ENCODE measurements around the gene INTS3. TPM values are rescaled to one million over a fixed set of nuclear protein-coding genes. Genes with fewer than 3 reads are reported as not detected.

Gene INTS3, protein sequence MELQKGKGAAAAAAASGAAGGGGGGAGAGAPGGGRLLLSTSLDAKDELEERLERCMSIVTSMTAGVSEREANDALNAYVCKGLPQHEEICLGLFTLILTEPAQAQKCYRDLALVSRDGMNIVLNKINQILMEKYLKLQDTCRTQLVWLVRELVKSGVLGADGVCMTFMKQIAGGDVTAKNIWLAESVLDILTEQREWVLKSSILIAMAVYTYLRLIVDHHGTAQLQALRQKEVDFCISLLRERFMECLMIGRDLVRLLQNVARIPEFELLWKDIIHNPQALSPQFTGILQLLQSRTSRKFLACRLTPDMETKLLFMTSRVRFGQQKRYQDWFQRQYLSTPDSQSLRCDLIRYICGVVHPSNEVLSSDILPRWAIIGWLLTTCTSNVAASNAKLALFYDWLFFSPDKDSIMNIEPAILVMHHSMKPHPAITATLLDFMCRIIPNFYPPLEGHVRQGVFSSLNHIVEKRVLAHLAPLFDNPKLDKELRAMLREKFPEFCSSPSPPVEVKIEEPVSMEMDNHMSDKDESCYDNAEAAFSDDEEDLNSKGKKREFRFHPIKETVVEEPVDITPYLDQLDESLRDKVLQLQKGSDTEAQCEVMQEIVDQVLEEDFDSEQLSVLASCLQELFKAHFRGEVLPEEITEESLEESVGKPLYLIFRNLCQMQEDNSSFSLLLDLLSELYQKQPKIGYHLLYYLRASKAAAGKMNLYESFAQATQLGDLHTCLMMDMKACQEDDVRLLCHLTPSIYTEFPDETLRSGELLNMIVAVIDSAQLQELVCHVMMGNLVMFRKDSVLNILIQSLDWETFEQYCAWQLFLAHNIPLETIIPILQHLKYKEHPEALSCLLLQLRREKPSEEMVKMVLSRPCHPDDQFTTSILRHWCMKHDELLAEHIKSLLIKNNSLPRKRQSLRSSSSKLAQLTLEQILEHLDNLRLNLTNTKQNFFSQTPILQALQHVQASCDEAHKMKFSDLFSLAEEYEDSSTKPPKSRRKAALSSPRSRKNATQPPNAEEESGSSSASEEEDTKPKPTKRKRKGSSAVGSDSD
- 12.5 and 14.5 TPM in 2 replicates for total RNA-seq

DNA sequence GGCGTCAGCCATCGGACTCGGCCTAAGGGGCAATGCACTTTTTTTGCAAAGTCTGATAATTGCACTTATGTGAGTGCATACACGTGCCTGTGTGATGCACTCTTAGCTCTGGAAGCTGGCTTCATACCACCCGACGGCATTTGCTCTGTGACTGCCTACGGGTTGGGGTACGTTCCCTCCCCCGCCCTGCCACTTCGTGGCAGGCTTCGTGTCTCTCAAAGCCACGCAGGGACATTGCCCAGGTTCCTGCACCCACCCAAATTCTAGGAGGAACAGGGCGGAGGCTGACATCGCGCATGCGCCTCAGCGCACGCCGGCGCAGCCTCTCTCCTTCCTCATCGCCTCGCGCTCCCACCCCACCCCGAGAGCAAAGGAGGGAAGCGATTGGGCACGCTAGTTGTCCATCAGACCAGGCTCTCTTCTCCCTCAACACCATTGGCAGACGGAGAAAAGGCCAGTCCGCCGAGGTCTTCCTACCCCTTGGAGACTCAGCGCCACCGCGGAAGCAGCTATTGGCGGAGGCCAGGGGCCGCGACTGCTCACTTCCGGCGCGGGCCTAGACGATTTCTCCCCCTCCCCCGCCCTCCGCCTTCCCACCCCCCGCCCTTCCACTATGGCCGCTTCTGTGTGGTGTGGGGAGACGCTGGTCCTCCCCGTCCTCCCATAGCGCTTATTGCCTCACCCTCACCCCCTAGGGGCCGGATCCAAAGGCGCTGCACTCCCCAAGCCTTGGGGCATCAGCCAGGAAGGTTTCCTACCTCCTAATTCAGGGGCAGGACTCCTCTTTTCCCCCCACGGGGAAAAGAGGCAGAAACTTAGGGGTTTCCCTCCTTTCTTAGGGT, at the start of gene INTS3:
Gene INTS3, plus strand, starts transcription at position 588 of the 842 bp plus-strand sequence. CDS start 585 bp downstream, outside the sequence.

DNA sequence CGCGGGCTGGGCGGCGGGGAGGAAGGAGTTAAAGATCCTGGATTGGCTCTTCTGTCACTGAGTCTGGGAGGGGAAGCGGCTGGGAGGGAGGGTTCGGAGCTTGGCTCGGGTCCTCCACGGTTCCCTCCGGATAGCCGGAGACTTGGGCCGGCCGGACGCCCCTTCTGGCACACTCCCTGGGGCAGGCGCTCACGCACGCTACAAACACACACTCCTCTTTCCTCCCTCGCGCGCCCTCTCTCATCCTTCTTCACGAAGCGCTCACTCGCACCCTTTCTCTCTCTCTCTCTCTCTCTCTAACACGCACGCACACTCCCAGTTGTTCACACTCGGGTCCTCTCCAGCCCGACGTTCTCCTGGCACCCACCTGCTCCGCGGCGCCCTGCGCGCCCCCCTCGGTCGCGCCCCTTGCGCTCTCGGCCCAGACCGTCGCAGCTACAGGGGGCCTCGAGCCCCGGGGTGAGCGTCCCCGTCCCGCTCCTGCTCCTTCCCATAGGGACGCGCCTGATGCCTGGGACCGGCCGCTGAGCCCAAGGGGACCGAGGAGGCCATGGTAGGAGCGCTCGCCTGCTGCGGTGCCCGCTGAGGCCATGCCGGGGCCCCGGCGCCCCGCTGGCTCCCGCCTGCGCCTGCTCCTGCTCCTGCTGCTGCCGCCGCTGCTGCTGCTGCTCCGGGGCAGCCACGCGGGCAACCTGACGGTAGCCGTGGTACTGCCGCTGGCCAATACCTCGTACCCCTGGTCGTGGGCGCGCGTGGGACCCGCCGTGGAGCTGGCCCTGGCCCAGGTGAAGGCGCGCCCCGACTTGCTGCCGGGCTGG, 49.1 kb upstream of the INTS3 start, which contains the start of gene NPR1:
Gene NPR1, plus strand, starts transcription at position 170 of the 818 bp plus-strand sequence. Its CDS starts 421 bp downstream, at position 591.

DNA sequence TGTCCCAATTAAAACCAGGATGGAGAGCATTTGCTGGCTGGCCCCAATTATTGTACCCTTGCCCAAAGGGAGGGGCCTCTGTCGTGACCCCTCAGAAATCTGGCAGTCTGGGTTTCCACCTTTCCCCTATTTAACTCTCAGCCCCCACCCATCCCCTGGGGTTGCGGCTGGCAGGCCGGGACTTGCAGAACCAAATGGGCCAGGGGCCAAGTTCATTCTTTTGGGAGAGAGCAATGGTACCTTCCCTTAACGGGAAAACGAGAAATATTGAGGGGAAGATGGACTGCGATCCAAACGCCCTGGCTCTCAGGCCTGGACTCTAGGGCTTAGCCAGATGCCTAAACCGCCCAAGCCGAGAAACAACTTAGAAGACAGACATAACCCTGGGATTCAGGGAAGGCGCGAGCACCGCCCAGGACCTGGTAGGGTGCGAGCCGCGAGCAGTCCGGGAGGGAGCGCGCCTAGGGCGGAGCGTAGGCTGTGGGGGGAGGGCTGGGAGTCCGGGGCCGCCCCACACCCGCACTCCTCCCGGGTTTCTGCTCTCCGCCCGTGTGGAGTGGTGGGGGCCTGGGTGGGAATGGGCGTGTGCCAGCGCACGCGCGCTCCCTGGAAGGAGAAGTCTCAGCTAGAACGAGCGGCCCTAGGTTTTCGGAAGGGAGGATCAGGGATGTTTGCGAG, 47.1 kb downstream of the INTS3 start, which contains the start of gene SLC27A3:
Gene SLC27A3, plus strand, starts transcription at position 628 of the 678 bp plus-strand sequence. CDS start 91 bp downstream, outside the sequence.

Other genes starting within 250 kb of the INTS3 start
- 1,352 and 3,810 TPM in 2 replicates for gene S100A6, start 192.1 kb upstream of the INTS3 start, total RNA-seq
- gene S100A5, start 187.1 kb upstream of the INTS3 start, total RNA-seq: 0.48 TPM in 1 of 2 replicates, not detected in the other
- 44.8 and 55.4 TPM in 2 replicates for gene S100A4, start 182.2 kb upstream of the INTS3 start, total RNA-seq
- 7.0 and 11.7 TPM in 2 replicates for gene S100A3, start 178.8 kb upstream of the INTS3 start, total RNA-seq
- gene S100A2, start 162.2 kb upstream of the INTS3 start, total RNA-seq: 975 and 1,509 TPM in 2 replicates
- 969 and 1,207 TPM in 2 replicates for gene S100A16, start 114.9 kb upstream of the INTS3 start, total RNA-seq
- gene S100A14, start 111.7 kb upstream of the INTS3 start, total RNA-seq: 685 and 1,926 TPM in 2 replicates
- gene S100A13, start 100.5 kb upstream of the INTS3 start, total RNA-seq: 58.4 and 79.0 TPM in 2 replicates
- gene S100A1, start 99.6 kb upstream of the INTS3 start, total RNA-seq: not detected in 2 replicates
- 20.5 and 30.1 TPM in 2 replicates for gene CHTOP, start 94.0 kb upstream of the INTS3 start, total RNA-seq
- gene SNAPIN, start 69.3 kb upstream of the INTS3 start, total RNA-seq: 53.5 and 60.7 TPM in 2 replicates
- 103 and 208 TPM in 2 replicates for gene ILF2, start 57.1 kb upstream of the INTS3 start, total RNA-seq
- gene NPR1, start 49.4 kb upstream of the INTS3 start, total RNA-seq: 0.48 TPM in 1 of 2 replicates, not detected in the other
- gene SLC27A3, start 47.4 kb downstream of the INTS3 start, total RNA-seq: 5.1 and 17.9 TPM in 2 replicates
- 3.6 and 4.0 TPM in 2 replicates for gene GATAD2B, start 194.9 kb downstream of the INTS3 start, total RNA-seq
- gene DENND4B, start 218.7 kb downstream of the INTS3 start, total RNA-seq: 11.1 and 15.9 TPM in 2 replicates
- gene CRTC2, start 230.6 kb downstream of the INTS3 start, total RNA-seq: 2.7 and 3.6 TPM in 2 replicates
- 134 and 176 TPM in 2 replicates for gene SLC39A1, start 235.5 kb downstream of the INTS3 start, total RNA-seq
- 8.0 and 11.1 TPM in 2 replicates for gene CREB3L4, start 239.9 kb downstream of the INTS3 start, total RNA-seq
- 207 and 231 TPM in 2 replicates for gene JTB, start 249.6 kb downstream of the INTS3 start, total RNA-seq

Data from tracheal epithelial cell (primary cell).